Neural progenitor cell (in vitro differentiated cells): ENCODE measurements around the gene KLF1.

Experiments
- EZH2 ChIP-seq: fragments of 200-600 bp; sonication (generic); IDR thresholded peaks from 2 replicates; pipeline ENCODE4 v1.6.1; 2017; ENCODE audit warnings: antibody characterized with exemption, mild to moderate bottlenecking, moderate library complexity
- EZH2phosphoT487 ChIP-seq: fragments of 200-600 bp; sonication (generic); IDR thresholded peaks from 2 replicates; pipeline ENCODE4 v1.6.1; 2017; ENCODE audit warnings: antibody characterized with exemption
- TF ChIP-seq, protein P1 (sequence below): fragments of 200-600 bp; sonication (generic); IDR thresholded peaks from 2 replicates; pipeline ENCODE4 v1.5.1; 2017; ENCODE audit warnings: antibody characterized with exemption, mild to moderate bottlenecking

DNA sequence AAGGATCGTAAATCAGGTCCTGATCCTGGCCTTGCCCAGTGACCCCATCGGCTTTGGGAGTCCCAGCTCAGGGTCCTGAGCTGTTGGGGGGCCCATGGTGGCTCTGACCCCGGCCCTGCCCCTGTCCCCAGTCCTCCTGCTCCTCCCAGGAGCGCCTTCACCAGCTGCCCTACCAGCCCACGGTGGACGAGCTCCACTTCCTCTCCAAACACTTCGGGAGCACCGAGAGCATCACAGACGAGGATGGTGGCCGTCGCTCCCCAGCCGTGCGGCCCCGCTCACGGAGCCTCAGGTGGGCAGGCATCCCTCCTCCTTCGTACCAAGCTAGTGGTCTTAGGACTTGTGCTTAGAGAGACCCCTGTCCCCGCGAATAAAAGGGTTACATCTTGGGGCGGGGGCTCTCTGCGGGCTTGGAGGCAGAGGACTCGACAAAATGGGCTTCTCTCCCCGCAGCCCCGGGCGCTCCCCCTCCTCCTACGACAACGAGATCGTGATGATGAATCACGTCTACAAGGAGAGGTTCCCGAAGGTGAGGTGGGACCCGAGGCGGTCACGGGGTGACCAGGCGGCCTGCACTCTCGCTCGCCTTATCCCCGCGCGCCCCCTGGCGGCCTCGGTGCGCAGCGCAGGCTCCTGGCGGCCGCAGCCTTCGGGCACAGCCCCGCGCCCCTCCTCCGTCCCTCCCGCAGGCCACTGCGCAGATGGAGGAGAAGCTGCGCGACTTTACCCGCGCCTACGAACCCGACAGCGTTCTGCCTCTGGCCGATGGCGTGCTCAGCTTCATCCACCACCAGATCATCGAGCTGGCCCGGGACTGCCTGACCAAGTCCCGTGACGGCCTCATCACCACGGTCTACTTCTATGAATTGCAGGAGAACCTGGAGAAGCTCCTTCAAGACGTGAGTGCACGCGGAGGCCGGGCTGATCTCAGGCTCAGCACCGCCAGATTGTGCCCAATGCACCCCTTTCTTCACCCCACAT is 39.6 kb downstream of the KLF1 start:
- TF ChIP-seq, protein P1, sequence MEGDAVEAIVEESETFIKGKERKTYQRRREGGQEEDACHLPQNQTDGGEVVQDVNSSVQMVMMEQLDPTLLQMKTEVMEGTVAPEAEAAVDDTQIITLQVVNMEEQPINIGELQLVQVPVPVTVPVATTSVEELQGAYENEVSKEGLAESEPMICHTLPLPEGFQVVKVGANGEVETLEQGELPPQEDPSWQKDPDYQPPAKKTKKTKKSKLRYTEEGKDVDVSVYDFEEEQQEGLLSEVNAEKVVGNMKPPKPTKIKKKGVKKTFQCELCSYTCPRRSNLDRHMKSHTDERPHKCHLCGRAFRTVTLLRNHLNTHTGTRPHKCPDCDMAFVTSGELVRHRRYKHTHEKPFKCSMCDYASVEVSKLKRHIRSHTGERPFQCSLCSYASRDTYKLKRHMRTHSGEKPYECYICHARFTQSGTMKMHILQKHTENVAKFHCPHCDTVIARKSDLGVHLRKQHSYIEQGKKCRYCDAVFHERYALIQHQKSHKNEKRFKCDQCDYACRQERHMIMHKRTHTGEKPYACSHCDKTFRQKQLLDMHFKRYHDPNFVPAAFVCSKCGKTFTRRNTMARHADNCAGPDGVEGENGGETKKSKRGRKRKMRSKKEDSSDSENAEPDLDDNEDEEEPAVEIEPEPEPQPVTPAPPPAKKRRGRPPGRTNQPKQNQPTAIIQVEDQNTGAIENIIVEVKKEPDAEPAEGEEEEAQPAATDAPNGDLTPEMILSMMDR: peak; percentile 96
- TF ChIP-seq EZH2: no peak
- TF ChIP-seq EZH2phosphoT487: no peak
